ENCODE results near the gene TCTA.

Gene TCTA

GRCh38 chr3:49410066-49410845 lies 2.0 kb upstream of the TCTA start:
- no peak for DNase-seq

GRCh38 chr3:49410846-49411534 lies 1.2 kb upstream of the TCTA start:
- DNase-seq = no peak

- peak in 32 of 51 donors; percentile 16 to 70 (median 52) for DNase-seq
Observed at GRCh38 chr3:49411535-49411967, 672 bp upstream of the TCTA start.

GRCh38 chr3:49412632-49413337 lies 562 bp downstream of the TCTA start:
- no peak for DNase-seq

- no peak for DNase-seq
Observed at GRCh38 chr3:49413338-49413734, 1.1 kb downstream of the TCTA start.

GRCh38 chr3:49414753-49415152 lies 2.5 kb downstream of the TCTA start:
- DNase-seq = no peak

GRCh38 chr3:49415931-49416601 lies 3.8 kb downstream of the TCTA start:
- DNase-seq = no peak

- DNase-seq = no peak
Observed at GRCh38 chr3:49416867-49417266, 4.6 kb downstream of the TCTA start.

- DNase-seq = no peak
Observed at GRCh38 chr3:49417516-49418120, 5.4 kb downstream of the TCTA start.

GRCh38 chr3:49421890-49422378 lies 9.7 kb downstream of the TCTA start:
- DNase-seq = no peak

GRCh38 chr3:49422379-49423248 lies 10.4 kb downstream of the TCTA start, which contains the start of gene AMT:
Gene AMT, minus strand, starts transcription at chr3:49422473. Its CDS starts 23 bp downstream, at chr3:49422450.
- peak in 32 of 51 donors; percentile 5 to 54 (median 22) for DNase-seq

- no peak for DNase-seq
Observed at GRCh38 chr3:49424816-49425215, 12.6 kb downstream of the TCTA start.

- DNase-seq = no peak
Observed at GRCh38 chr3:49427586-49427985, 15.4 kb downstream of the TCTA start.

- DNase-seq = peak in 1 of 51 donors; percentile 32
Observed at GRCh38 chr3:49428752-49429080, 16.5 kb downstream of the TCTA start.

GRCh38 chr3:49434731-49435130 lies 22.5 kb downstream of the TCTA start:
- no peak for DNase-seq

GRCh38 chr3:49445391-49445790 lies 33.2 kb downstream of the TCTA start:
- no peak for DNase-seq

GRCh38 chr3:49453621-49454020 lies 41.4 kb downstream of the TCTA start:
- no peak for DNase-seq

GRCh38 chr3:49454458-49454857 lies 42.2 kb downstream of the TCTA start:
- no peak for DNase-seq

- DNase-seq = no peak
Observed at GRCh38 chr3:49454898-49455681, 42.9 kb downstream of the TCTA start.

Data from hypothalamus (tissue), 51 donors.